HEK293T (cell line): ENCODE data around the gene CFAP410.

Experiments used
- BHLHE40 ChIP-seq: fragments of 450-650 bp; IDR thresholded peaks from 2 replicates; pipeline ENCODE4 v1.6.1; 2016; ENCODE audit warnings: mild to moderate bottlenecking, moderate library complexity, borderline replicate concordance
- ELF4 ChIP-seq: fragments of 450-650 bp; IDR thresholded peaks from 2 replicates; pipeline ENCODE4 v1.6.1; 2017; ENCODE audit warnings: antibody characterized with exemption
- FOXK2 ChIP-seq: fragments of 450-650 bp; IDR thresholded peaks from 2 replicates; pipeline ENCODE4 v1.6.1; 2016; ENCODE audit warnings: mild to moderate bottlenecking
- L3MBTL2 ChIP-seq: fragments of 450-650 bp; conservative IDR thresholded peaks from 2 replicates; pipeline ENCODE4 v1.6.1; 2016; ENCODE audit warnings: mild to moderate bottlenecking
- SUZ12 ChIP-seq: fragments of 450-650 bp; IDR thresholded peaks from 2 replicates; pipeline ENCODE4 v1.6.1; 2016; ENCODE audit warnings: mild to moderate bottlenecking
- TARDBP ChIP-seq: fragments of 450-650 bp; IDR thresholded peaks from 2 replicates; pipeline ENCODE4 v1.6.1; 2016

DNA sequence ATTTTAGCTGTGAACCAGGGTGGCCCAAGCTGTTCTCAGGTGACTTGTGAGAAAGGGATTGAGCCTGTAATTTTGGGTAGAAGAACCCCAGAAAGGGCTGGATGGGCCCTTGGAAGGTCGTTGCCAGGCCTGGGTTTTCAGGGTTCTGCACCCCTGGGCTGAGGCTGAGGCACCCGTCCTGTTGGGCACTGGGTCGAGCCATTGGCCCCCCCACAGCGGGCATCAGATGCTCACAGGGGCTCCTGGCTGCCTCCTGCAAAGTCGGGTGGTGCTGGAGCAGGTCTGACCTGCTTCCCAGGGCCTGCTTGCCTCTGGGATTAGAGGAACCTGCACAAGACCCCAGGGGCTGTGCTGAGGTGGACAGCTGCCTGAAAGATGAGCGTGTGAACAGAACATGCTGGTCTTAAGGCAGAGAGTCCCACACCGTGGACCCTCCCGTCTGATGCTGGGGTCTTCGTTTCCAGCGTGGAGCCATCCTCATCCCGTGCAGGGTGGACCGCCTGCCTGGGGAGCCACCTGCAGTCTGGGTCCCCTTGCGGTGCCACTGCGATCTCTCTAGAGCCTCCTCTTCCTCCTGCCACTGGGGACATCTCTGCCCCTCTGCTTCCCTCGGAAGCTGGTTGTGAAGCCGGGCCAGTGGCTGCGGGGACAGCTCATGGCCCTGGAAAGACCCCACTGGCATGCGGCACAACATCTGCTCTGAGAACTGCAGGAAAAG lies 12.5 kb upstream of the CFAP410 start:
- TF ChIP-seq ELF4 (no peak), TARDBP (no peak), FOXK2 (no peak), BHLHE40 (no peak), L3MBTL2 (no peak), SUZ12 (no peak)
